ENCODE measurements around the gene HIVEP3.

- TF ChIP-seq CTCF (IDR thresholded peaks at IDR 0.05): no peak
- TF ChIP-seq EZH2 (IDR thresholded peaks at IDR 0.05): no peak
- no peak for TF ChIP-seq EZH2phosphoT487 (IDR thresholded peaks at IDR 0.05)
Measured at GRCh38 chr1:41627491-41628280, 291.0 kb downstream of the HIVEP3 start.
